ENCODE data around the gene RNF150.
A peak's percentile ranks its signal among the peaks of the same experiment; 100 is the strongest.

RNF150 gene

DNA sequence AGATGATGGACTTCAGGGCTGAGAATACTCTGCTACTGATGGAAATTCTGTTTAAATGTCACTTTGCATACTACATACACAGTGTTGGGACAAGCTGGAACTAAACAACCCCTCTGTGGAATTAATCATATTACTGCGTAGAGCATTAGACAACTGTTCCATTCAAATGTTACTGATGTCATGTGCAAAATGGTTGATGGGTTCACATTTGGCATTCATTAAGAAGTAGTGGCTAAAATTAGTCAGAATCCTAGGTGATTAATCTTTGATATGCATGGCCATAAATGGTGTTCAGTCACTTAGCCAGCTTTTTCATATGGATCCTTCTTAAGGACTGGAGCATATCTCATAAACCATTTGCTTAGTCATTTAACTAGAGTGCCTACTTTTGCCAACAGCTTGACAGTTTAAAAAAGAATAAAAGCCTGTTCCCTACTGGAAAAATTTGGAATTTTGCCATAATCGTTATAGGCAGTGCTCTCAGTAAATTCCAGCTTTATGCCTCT lies 105.2 kb downstream of the RNF150 start:
- DNase-seq, result no peak

DNA sequence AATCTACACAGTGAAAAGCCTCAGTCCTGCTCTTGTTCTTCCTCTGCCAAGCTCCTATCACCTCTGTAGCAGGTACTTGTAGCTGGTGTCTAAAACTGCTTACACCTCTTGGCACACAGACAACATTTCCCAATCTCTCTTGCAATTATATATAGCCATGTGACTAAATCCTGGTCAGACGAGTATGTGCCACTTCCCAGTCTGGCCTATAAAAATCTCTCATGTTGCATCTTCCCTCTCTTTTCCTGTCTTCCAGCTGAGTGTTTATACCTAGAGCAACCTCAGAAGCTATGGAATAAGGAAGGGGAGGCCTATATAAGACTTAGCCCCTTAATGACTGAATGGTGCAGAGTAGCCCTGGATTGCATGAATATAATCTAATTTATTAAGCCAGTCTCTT lies 105.8 kb downstream of the RNF150 start:
- no peak for DNase-seq

DNA sequence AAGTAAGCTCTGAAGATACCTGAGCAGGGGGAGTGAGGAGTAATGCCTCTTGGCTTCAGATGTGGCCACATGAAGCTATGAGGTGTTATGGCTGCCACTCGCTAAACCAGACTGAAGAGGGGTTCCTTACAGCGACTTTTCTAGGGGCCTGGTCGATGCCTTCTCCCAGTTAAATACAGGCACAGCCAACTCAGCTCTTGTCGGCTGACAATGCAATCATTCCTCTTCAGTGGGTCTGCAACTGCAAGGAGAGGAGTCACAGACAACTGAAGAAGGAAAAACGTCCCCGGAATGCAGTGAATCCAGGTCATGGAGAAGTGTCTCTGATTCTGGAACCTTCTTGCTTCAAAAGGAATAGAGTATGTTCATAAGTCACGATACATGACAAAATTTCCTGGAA lies 106.4 kb downstream of the RNF150 start:
- no peak for DNase-seq

DNA sequence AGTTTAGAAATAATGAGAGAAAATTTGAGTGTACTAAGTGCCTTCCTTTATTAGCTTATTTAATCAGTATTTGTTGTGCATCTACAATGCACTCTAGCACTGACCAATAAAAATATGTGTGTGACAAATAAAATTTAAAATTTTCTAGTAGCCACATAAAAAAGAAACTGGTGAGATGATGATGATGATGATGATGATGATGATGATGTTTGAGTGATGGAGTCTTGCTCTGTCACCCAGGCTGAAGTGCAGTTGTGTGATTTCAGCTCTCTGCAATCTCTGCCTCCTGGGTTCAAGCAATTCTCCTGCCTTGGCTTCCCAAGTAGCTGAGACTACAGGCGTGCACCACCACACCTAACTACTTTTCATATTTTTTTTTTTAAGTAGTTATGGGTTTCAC lies 110.2 kb downstream of the RNF150 start:
- no peak for DNase-seq

DNA sequence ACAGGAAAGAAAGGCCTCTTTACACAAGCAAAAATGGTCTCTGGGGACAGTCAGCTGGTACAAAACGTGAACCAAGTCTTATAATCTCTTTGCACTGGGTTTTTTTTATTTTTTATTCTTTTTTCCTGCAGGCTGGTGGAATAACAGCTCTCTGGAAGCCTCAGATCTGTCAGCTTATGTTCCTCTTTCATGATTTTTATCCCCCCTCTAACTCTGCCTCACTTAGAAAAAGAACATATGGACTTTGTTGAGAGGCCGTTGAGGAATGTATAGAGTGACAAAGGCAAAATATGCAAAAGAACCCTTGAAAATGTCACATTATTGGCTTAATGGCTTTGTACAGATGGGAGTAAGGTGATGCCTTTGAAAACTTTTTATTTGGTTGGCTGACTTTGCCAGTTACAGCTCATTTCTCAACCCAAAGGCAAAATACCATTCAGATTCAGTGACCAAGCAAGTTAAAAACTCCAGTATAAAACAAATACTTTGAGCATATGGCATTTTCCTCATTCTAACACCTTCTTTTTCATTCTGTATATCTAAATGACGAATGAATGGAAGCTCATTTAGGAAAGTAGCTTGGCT lies 111.1 kb downstream of the RNF150 start:
- no peak for DNase-seq

DNA sequence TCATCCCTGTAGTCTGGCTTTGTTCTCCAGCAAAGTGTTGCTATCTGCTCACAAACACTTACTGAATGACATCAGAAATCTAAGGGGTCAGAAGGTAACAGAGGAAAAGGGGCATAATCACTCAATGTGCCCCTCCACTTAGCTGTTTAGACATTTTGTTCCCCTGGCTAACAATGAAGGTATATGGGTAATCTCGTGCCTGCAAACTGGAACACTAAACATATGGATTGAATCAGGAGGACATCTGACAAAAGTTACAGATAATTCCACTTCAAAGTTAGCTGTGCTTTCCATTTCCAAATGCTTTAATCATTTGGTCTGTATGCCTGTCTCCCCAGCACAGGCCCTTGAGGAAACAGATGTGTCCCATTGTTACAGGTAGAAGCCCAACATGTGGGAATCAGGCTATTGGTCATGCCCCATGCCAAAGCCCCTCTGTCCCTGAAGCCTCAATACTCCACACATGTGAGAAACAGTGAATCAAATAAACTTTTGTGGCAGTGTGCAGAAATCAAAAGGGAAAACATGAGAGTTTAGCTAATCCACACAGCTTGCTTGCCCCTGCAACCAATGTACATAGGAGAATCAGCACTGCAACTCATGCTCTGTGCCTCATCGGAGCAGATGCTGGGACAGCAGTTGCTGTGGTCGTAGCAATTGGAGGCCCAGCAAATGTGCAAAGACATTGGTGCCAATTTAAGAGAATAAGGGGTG lies 111.7 kb downstream of the RNF150 start:
- DNase-seq, result no peak

DNA sequence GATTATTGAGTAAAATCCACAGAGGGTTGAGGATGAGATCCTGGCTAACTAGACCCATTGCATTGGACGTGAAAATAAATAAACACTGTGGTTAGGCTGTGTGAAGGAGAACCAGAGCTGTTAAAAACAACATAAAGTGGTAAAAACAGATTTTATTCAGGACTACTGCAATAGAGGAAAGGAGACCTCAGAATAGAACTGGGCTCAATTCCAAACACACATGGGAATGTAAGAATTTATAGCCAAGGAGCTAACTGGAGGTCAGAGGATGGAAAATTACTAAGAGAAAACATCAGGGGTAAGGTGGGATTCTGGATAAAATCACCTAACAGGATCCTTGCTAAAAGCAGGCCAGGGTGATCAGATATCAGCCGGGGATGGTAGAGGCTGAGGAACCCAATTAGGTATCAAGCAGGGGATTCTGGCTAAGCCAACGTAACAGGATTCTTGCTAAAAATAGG lies 112.4 kb downstream of the RNF150 start:
- DNase-seq, result no peak

DNA sequence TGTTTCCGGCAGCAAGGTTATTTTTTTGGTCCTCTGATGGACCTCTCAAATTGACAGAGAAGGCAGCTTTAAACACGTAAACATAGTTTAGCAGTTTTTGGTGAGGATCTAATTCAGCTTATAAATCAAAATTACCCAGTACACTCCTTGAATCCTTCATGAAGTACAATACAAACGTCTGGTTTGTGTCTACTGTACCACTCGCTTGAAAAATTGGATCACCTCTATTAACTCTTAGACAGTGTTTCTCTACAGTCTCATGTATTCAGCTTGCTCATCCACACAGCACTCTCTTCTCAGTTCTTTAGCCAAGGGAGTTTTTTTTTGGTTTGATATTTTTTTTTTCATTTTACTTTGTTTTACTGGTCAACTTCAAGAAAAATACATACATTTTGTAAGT lies 113.5 kb downstream of the RNF150 start:
- no peak for DNase-seq

DNA sequence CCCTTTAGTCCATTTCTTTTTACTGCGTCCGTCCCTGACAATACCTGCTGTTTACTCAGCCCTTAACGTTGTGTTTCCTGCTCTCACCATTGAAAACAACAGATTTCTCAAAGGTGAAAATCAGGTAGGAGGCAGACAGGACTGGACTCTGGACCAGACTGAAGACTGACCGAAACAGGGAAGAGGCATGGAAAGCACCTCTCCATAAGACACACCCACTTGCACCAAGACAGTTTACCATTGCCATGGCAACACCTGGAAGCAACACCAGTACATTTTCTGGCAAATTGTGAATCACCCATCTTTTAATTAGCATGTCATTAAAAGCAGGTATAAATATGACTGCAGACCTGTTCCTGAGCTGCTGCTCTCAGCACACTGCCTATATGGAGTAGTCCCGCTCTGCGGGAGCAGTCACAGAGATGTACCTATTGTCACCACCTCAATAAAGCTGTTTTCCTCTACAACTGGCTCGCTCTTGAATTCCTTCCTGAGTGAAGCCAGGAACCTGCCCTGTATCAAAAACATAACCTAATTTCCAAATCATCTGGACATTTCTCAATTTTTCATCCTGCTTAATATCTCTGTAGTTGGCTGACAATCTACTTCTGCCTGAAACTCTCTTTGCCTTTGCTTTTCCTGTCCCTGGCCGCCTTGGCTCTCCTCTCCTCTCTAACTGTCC lies 117.0 kb downstream of the RNF150 start:
- no peak for DNase-seq

DNA sequence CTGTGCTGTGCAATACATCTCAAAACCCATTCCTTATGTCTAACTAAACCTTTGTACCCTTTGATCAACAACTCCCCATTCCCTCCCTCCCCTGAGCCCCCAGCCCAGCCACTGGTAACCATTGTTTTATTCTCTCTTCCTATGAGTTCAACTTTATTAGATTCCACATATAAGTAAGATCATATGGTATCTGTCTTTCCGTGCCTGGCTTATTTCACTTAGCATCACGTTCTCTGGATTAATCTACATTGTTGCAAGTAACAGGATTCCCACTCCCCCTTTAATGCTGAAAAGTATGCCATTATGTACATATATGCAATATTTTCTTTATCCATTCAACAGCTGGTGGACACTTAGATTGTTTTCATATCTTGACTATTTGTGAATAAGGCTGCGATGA lies 119.4 kb downstream of the RNF150 start:
- DNase-seq, result no peak

DNA sequence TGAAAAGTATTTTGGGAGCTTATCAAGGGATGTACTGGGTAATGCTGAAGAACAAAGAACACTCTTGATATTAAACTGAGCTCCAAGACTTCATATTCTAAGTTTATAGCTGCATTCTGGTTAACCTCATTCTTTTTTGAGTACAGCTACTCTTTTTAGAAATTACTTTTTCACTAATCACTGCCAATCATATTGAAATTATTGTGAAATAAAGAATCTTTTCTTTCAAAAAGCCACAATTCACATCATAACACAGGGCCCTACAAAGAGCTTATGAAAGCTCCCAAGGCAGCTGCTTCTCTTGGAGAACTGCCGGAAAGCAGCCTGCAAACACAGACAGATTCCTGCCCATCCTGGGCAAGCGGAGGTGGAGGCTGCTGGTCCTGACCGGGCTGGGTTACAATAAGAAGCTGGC lies 121.4 kb downstream of the RNF150 start:
- peak in 9 of 51 donors; percentile 1 to 18 (median 5) for DNase-seq

DNA sequence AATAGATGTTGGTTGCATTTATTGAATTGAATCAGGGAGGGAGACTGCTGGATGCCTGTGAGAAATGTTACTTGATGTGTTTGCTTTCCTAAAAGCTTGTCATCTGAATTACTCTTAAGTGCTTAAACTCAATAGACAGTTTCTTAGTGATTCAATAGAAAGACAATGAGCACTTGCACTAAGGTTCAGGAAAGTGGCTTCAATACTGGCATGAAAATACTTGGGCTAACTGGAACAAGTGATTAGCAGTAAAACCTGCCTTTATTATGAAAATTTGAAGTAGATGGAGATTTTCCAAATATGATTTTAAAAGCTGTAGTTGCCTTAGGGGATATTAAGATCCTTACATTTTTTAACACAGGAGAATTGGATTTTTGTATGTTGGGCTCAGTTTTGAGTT lies 123.3 kb downstream of the RNF150 start:
- no peak for DNase-seq

DNA sequence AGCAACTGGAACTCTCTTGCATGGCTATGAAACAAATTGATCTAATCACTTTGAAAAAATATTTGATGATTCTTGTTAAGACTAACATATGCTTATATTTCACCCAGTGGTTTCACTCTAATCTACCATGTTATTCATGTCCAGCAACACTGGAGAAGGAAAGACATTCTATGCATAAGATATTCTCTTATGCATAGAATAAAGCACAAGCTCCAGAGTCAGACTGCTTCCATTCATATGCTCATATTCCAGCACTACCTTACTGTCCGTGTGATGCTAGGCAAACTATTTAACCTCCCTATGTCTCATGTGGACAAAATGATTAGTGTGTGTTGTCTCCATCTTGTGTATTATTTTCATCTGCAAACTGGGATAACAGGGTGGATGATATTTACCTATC lies 124.1 kb downstream of the RNF150 start:
- DNase-seq, result no peak

DNA sequence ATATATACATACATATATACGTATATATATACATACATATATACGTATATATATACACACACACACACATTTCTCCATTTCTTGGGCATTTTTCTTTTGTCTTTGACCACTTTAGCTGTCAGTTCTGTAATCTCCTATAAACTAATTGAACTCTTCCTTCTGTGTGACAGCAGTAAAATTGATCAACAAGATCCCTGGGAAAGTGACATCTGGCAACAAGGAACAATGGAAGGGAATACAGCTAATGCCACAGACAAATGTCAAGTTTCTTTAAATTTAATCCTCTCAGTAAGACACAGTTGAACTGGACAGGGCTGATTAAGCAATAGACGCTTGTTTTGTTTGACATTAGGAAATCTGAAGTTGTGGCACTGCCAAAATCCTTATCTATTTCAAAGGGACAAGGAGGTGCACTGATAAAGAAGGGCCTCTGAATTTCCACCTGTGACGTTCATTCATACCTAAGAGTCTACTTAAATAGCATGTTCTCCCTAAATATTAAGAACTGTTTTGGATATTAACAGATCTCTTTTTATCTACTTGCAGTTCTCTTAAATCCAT lies 126.9 kb downstream of the RNF150 start:
- DNase-seq, result no peak

DNA sequence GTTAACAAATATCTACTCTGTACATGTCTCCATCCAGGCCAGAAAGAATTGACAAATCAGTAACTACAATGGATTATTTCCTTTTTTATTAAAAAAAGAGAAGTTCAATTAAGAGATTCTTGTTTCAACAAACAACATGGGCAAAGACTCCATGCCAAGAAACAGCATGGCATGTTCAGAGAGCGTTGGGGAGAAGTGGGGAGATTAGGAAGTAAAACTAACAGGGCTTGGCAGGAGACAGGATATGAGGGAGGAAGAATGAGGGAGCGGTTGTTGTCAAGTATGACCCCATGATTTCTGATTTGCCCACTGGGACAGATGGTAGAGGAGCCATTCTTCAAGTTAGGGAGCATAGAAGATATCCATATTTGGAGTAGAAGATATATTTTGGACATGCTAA lies 128.4 kb downstream of the RNF150 start:
- no peak for DNase-seq

DNA sequence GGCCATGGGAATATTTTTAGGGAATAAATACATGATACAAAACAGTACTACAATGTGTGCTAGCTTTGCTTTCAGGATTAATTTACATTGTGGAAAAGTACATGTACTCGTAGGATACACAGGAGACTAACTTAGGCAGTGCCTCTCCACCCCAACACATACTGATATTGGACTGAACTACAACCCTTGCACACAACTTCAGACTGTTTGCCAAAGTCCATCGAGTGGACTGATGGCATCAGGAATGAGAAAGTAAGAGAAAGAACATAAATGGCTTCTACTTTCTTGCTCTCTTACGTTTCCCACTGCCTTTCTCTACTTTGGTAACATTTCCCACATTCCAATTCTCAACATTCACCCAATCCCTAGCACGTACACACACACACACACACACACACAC lies 130.1 kb downstream of the RNF150 start:
- DNase-seq, result no peak

DNA sequence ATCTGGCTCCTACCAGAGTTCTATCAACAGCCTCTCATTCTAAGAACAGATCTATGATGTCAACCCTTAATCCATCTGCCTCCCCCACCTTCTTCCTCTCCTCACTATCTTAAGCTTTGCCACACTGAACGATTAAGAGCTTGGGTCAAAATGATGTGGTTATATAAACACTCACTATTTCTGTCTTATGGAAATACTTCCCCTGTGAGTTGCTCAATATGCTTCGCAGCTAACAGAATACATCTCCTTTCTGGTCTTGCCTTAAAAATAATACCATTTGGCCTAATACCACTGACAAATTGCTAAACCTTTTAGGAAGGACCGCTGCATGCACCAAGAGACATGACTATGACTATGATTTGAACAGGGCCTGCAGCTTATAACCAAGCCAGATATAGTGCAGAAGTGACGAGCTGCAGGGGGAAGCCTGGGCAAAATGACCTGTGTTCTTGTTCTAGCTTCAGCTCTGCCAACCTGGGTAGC lies 130.9 kb downstream of the RNF150 start:
- DNase-seq, result no peak

DNA sequence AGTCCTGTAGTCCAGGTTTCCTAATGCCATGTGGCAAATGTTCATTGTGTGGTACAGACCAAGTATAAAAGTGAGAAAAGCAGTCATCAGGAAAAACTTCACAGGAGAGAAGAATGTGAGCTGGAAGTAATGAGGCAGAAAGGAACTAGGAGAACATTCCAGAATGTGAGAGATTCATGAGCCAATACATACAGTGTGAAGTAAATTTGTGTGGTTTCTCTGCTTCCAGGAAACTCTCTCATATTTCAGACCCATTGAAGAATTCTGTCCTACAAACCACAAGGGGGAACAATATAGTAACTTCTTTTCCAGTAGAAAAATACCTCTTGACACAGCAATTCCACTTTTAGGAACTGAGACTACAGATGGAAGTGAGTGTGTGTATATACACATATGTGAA lies 136.5 kb downstream of the RNF150 start:
- DNase-seq, result no peak

DNA sequence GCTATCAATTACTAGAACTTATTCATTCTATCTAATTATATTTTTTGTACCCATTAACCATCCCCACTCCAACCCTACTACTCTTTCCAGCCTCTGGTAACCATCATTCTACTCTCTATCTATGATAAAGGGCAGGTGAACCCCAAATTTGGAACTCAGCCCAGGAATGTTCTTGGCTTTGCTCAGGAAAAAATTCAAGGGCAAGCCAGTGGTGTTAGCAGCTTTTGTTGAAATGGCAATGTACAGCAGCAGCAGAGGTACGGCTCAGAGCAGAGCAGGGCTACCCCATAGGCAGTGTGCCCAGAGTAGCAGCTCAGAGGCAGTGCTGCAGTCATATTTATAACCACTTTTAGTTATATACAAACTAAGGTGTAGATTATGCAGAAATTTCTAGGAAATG lies 138.2 kb downstream of the RNF150 start:
- DNase-seq, result no peak

DNA sequence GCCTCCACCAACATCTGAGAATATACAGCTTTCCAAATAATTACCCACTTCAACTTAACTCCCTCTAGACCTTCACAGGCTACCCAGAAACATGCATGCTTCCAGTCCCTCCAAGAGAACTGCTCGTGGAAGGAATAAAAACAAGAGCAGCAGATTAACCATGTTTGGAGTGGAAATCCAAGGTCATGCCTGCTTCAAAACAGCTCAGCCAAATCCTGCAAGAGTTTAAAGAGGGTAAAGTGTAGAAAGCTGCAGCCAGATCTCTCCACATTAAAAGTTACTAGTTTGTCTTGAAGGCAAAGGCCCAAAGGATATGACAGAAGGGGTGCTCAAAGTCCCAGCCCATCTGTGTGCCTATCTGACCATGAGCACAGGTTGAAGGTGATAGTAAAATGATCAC lies 139.3 kb downstream of the RNF150 start:
- DNase-seq, result no peak

DNA sequence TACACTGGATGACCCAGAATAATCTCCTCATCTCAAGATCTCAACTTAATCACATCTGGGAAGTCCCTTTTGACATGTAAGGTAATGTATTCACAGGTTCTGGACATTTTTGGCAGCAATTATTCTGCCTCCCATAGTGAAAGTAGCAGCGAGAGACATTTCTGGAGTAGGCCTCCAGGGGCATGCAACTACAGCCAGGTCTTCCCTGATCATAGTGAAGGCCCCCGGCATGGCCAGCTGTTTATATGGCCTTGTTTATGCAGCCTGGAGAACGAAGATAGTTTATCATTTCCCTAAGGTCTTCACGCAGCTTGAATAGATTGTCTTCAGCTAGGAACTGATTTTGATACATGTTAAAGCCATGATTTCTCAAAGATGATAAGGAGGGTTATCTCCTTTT lies 139.9 kb downstream of the RNF150 start:
- no peak for DNase-seq

DNA sequence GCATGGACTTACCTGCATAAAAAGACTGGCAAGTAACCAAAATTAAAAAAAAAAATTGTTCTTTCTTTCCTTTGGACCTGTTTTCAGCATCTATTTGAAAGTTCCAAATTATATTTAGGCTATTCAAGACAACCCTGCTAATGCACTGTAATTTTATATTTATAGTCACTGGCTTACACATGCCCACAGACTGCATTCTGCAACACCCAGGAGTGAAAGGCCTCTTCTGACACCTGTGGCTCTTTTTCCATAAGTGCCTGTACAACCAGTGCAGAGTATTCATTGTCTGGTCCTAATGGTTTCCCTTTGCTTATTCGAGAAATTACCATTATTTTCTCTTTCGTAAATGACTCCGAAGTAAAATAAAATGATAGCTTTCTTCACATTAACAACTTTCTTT lies 143.3 kb downstream of the RNF150 start:
- no peak for DNase-seq

Data from hypothalamus (tissue), 51 donors.